NCI-H345 treated with DMSO at 0.1 percent for 48 hours (cell line): ENCODE measurements around the gene GDF7.

Experiments
- DNase-seq: peaks from one replicate; lab custom pipeline; 2025; ENCODE audit not compliant: unreplicated experiment; lab: John Stamatoyannopoulos, UW

The GDF7 gene

GRCh38 chr2:20643060-20643459 is 23.9 kb upstream of the GDF7 start:
- DNase-seq, result no peak

DNA sequence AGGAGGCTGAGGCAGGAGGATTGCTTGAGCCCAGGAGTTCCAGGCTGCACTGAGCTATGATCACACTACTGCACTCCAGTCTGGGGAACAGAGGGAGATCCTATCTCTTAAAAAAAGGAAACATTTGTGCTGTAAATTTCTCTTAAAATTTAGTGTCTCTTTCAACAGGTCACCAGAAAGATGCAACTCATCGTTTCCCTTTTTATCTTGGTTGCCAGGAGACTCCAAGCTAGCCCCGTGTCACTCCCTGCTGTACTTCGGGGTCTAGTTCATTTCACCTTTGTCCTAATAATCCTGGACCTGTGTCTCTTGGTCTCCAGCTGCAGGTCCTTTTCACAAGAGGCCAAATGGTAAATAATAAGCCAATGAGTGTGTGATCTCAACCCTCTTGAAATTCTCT is 23.1 kb upstream of the GDF7 start:
- DNase-seq, result no peak

DNA sequence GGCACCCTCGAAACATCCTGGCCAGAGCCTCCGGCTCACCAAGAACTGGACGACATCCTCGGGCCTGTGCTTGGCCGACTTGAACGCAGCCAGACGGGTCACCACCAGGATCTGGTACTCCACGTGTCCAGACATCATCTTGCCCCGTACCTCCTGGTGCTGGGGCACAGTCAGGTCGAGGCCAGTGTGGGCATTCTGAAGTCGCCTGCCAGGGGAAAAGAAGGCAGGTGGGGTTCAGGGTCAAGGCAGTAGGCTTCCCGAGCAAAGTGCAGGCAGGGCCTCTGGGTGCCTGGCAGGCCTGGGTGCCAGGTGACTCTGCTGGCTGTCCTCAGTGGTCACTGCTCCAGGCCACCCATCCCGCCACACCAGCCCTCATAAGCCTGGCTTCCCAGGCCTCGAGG is 21.6 kb upstream of the GDF7 start:
- no peak for DNase-seq

- no peak for DNase-seq
Observed at GRCh38 chr2:20645761-20646160, 21.2 kb upstream of the GDF7 start.

DNA sequence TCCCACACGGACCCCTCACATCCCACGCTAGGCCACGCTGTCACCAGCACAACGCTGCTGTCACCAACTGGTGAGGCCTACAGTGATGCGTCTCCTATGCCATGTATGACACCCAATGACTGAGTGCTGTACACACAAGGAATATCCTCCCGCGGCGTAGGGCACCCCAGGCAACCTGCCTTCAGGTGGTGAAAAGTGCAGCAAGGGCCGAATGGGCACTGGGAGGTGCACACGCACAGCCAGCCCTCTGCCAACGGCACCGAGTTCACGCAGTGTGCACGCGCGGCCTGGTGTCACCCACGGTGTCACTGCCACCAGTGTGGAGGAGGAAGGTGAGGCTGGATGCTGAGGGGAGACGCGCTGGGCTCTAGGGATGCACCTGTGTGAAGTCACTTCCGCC is 20.5 kb upstream of the GDF7 start:
- no peak for DNase-seq

GRCh38 chr2:20647211-20647610 is 19.7 kb upstream of the GDF7 start:
- no peak for DNase-seq

GRCh38 chr2:20647738-20648137 is 19.2 kb upstream of the GDF7 start:
- no peak for DNase-seq

DNA sequence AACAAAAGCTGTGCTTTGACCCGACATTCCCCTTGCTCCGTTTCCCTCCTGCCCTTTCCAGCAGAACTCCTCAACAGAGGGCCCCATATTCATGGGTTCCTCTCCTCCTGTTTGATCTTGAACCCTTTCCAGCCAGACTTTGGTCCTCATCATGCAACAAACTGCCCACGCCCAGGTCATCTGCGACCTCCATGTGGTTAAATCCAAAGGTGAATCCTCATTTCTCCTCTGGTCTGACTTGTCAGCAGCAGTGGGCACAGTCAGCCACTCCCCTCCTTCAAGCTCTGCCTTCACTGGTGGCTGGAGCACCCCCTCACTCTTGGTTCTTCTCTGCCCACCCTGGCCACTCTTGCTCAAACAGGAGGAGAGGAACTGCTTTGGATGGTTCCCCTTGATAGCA is 18.7 kb upstream of the GDF7 start:
- DNase-seq, result no peak

DNA sequence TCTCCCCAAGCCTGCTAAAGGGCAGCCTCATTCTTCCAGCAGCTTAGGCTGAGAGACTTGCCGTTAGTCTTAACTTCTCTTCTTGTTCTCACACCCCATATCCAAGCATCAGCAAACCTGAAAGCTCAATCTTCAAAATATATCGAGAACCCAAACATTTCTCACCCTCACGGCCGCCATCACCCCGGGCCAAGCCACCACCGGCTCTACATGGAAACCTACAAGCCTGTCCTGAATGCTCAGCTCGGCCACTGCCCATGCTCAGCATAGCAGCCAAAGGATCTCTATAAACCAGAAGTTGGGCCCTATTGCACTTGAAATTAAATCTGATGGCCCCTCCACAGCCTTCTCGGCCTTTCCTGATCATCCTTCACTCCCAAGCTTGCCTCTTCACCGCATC is 18.1 kb upstream of the GDF7 start:
- no peak for DNase-seq

GRCh38 chr2:20649576-20649975 is 17.4 kb upstream of the GDF7 start:
- no peak for DNase-seq

DNA sequence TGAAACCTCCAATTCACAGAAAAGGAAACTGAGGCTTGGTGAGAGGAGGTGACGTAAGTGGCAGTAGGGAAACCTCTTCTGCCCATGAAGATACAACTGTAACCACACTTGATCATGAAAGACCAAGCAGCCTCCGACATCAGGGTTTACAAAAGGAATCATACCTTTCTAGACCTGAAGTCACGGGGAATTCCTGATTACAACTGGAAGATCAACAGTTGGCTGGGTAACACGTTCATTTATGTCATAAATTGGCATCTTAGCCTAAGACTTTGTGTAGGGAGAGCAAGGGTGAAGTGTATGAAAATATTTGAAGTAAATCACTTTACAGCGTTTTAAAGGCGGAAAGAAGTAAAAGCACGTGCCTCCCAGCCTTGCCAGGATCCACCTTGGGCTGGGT is 17.0 kb upstream of the GDF7 start:
- no peak for DNase-seq

GRCh38 chr2:20650393-20650876 is 16.5 kb upstream of the GDF7 start:
- no peak for DNase-seq

GRCh38 chr2:20650877-20651730 is 15.8 kb upstream of the GDF7 start, which contains the start of gene HS1BP3:
Gene HS1BP3, minus strand, starts transcription at chr2:20651098. Its CDS starts 35 bp downstream, at chr2:20651063.
- peak; percentile 86 for DNase-seq

DNA sequence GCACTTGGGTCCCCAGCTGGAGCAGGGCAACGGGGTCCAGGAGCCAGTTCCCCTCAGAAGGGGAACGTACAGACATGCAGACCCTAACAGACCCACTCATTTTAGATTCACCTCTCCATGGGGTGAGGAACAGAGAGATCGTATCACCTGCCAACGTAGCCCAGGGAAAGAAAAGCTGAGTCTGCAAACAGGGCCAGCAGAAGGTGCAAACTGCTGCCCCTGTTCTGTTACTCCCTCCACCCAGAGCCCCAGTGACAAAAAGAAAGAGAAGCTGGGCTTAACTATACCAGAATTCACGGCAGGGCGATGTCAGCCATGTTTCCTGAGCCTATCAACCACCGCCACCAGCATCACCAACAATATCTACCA is 15.2 kb upstream of the GDF7 start:
- DNase-seq, result no peak

DNA sequence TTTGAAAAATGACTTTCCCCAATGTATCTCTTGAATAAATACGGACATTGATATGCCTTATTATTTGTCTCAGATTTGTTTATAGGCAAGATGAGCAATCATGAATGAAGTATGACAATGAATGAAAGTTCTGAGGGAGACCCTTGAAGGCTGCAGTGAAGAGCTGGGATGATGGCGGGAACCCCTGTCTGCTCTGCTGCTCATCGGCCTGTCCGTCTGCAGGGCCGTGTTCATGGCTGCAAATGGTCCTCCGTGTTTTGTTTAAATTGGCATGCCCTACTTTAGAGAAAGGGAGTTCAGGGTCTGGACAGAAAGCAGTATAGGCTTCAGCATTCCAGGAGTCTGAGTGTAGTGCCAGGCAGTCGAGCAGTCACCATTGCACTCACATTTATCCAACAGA is 14.8 kb upstream of the GDF7 start:
- DNase-seq, result no peak

- DNase-seq, result no peak
Observed at GRCh38 chr2:20652673-20653575, 14.0 kb upstream of the GDF7 start.

- no peak for DNase-seq
Observed at GRCh38 chr2:20653695-20654534, 13.0 kb upstream of the GDF7 start.

DNA sequence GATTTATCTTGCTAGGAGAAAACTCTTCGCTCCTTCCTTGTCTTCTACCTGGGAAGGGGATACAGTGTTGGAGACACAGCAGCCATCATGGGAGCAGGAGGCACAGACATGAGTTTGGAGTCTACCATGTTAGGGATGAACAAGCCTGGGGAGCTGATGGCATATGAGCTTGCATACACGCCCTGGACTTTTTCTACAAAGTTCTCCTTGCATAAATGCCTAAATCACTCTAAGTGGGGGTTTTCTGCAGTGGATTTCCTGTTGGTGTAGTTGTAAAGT is 12.5 kb upstream of the GDF7 start:
- DNase-seq, result no peak

DNA sequence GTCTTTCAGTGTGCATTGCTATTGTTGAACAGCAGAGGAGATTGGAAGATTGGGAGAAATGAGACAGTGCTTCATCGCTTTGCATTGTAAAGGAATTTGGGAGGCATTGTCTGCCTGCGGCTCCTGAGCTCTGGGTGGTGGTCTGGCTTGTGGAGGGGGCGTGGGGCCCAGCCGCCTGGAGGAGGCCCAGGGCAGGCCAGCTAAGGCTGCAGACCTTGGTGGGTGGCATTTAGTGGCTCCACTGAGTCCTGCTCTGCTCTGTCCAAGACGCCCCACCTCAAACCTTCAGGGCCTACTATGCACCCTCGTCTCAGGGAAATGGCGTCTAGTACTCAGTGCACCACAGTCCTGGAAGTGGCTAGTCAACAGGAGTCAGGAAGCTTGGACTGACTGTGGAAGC is 10.4 kb upstream of the GDF7 start:
- DNase-seq, result no peak

GRCh38 chr2:20657522-20658235 is 9.3 kb upstream of the GDF7 start:
- no peak for DNase-seq
